Keratinocyte (primary cell): ENCODE results near the gene SDC3. TPM values are rescaled to one million over a fixed set of nuclear protein-coding genes. Genes with fewer than 3 reads are reported as not detected.

Experiments
- DNase-seq: peaks from one replicate; pipeline ENCODE4 v3.0.0-alpha.2; 2011; ENCODE audit warnings: low read depth, missing footprints, low spot score
- FAIRE-seq: peaks from 2 replicates; lab custom pipeline; 2011; peaks lifted over from hg19 to GRCh38; lab: Jason Lieb, UNC
- H2AFZ ChIP-seq: 2 replicates; pipeline ENCODE4 v1.6.0; 2012; ENCODE audit warnings: low read length, control low read depth, inconsistent platforms; ENCODE audit not compliant: control insufficient read depth
- H3K27ac ChIP-seq: 2 replicates; pipeline ENCODE4 v1.5.1; 2011; ENCODE audit warnings: low read length; ENCODE audit not compliant: control insufficient read depth, insufficient read depth
- H3K27me3 ChIP-seq: 3 replicates; pipeline ENCODE4 v1.6.0; 2011; ENCODE audit warnings: low read length; ENCODE audit not compliant: control insufficient read depth, insufficient read depth; ENCODE audit errors: extremely low read depth
- H3K36me3 ChIP-seq, 2 experiments: 2 replicates in 1 of 2; 3 replicates in 1 of 2; pipeline ENCODE4 v1.5.1; 2011; ENCODE audit warnings: low read length in 2 of 2, mild to moderate bottlenecking in 1 of 2; ENCODE audit not compliant: control insufficient read depth in 2 of 2, insufficient read depth in 2 of 2; ENCODE audit errors: extremely low read depth in 1 of 2
- H3K4me1 ChIP-seq: 3 replicates; pipeline ENCODE4 v1.5.1; 2011; ENCODE audit warnings: low read length; ENCODE audit not compliant: control insufficient read depth, insufficient read depth; ENCODE audit errors: extremely low read depth
- H3K4me2 ChIP-seq: 3 replicates; pipeline ENCODE4 v1.6.0; 2011; ENCODE audit warnings: low read depth, low read length; ENCODE audit not compliant: control insufficient read depth, insufficient read depth; ENCODE audit errors: extremely low read depth
- H3K4me3 ChIP-seq, 3 experiments: fragments of 200-600 bp in 1 of 3; sonication (generic) in 1 of 3; 2 replicates in 2 of 3; 3 replicates in 1 of 3; pipeline ENCODE4 v1.5.1; 2011 to 2016; ENCODE audit warnings: low read length in 3 of 3, mild to moderate bottlenecking in 3 of 3, control low read depth in 2 of 3, inconsistent platforms in 1 of 3, low read depth in 1 of 3, mixed read lengths in 1 of 3, mixed run types in 1 of 3, moderate library complexity in 1 of 3; ENCODE audit not compliant: control insufficient read depth in 2 of 3, insufficient read depth in 2 of 3; ENCODE audit errors: extremely low read depth in 1 of 3
- H3K79me2 ChIP-seq: 2 replicates; pipeline ENCODE4 v1.6.0; 2012; ENCODE audit warnings: low read length; ENCODE audit not compliant: control insufficient read depth, insufficient read depth
- H3K9ac ChIP-seq: 3 replicates; pipeline ENCODE4 v1.6.0; 2011; ENCODE audit warnings: low read length; ENCODE audit not compliant: control insufficient read depth, insufficient read depth; ENCODE audit errors: extremely low read depth
- H3K9me1 ChIP-seq: 3 replicates; pipeline ENCODE4 v1.6.0; 2011; ENCODE audit warnings: low read length; ENCODE audit not compliant: control insufficient read depth, insufficient read depth; ENCODE audit errors: extremely low read depth
- H3K9me3 ChIP-seq: 2 replicates; pipeline ENCODE4 v1.5.1; 2012; ENCODE audit warnings: low read depth, low read length; ENCODE audit not compliant: control insufficient read depth
- H4K20me1 ChIP-seq: 3 replicates; pipeline ENCODE4 v1.6.0; 2011; ENCODE audit warnings: low read length; ENCODE audit not compliant: control insufficient read depth, insufficient read depth; ENCODE audit errors: extremely low read depth
- EZH2 ChIP-seq: IDR thresholded peaks from one replicate; pipeline ENCODE4 v1.6.1; 2012; ENCODE audit warnings: inconsistent platforms, mild to moderate bottlenecking, low read length, moderate library complexity
- dilution Hi-C: fragments of 300-500 bp; cut with MboI; formaldehyde crosslinking; loops from one replicate; pipeline ENCODE4 v1.7.0; 2020; ENCODE audit warnings: low sequenced_read_pairs; ENCODE audit not compliant: extremely low pct_ligation_motif_present
- polyA plus RNA-seq, 5 experiments: library from polyadenylated mRNA; depleted of rRNA in 3 of 5; stranded (reverse) in 3 of 5; stranded (forward) in 1 of 5; unstranded in 1 of 5; fragments of >200 nt; gene quantifications; 1 replicate in 1 of 5; 2 replicates in 3 of 5; 3 replicates in 1 of 5; pipeline versions ENCODE4 v1.2.1 to v1.2.3, GENCODE V29; 2011 to 2012; ENCODE audit warnings: missing spikeins in 2 of 5, low read depth in 1 of 5, low replicate concordance in 1 of 5
- TF ChIP-seq, protein P1 (sequence below), 3 experiments: IDR thresholded peaks in 1 of 3; conservative IDR thresholded peaks in 1 of 3; optimal IDR thresholded peaks in 1 of 3; 2 replicates in 2 of 3; 3 replicates in 1 of 3; pipeline versions ENCODE3 to v1.5.1; 2011; ENCODE audit warnings: low read length in 3 of 3, mild to moderate bottlenecking in 3 of 3, moderate library complexity in 2 of 3, control low read depth in 1 of 3, inconsistent platforms in 1 of 3; ENCODE audit not compliant: insufficient read depth in 2 of 3; ENCODE audit errors: extremely low read depth in 1 of 3

The SDC3 gene
- polyA plus RNA-seq, 1 donor (not counting 4 experiments of a cell fraction or from before 2014, with no cell fraction given) = 8.8 TPM

- Histone ChIP-seq H3K9ac (no peak overlapping the region), H3K4me2 (peak overlapping the region; percentile 75)
These were observed 1.7 kb downstream of the SDC3 start for GRCh38 chr1:30906631-30907441.

DNA sequence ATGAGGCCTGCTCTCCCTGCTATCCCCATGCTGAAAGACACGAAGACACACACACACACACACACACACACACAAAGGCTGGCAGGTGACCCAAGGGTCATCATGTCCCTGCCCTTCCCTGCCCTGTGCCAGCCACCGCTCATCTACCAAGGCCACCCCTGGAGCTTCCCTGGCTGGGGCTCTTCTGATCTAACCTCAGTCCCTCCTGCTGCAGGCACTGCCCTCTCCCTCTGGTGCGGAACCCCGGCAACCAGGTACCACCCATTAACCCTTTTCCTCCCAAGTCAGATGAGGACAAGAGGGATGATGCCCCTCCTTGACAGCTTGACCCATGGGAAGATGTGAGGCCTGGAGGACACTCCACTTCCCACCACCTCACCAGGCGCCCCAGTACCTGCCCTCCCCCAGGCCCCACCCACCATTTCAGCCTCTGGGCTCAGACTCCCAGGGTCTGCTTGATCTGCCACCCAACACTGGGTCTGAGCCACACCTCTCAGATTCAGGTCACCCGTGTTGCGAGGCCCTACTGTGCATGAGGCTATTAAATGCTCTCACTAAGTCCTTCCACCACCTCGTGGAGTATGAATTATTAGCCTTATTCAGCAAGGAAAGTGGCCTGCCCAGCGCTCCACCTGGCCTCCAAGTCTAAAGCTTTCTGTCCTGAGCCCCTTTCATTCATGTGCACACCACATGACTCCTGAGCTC lies 2.5 kb downstream of the SDC3 start:
- dilution Hi-C loops = loop anchor here (25.0 kb wide), 1 partner anchor 94 kb away; no protein-coding TSS in a partner anchor
- H3K4me1 ChIP-seq = peaks cover 18% of the 10 kb centered on the region
- TF ChIP-seq, protein P1, sequence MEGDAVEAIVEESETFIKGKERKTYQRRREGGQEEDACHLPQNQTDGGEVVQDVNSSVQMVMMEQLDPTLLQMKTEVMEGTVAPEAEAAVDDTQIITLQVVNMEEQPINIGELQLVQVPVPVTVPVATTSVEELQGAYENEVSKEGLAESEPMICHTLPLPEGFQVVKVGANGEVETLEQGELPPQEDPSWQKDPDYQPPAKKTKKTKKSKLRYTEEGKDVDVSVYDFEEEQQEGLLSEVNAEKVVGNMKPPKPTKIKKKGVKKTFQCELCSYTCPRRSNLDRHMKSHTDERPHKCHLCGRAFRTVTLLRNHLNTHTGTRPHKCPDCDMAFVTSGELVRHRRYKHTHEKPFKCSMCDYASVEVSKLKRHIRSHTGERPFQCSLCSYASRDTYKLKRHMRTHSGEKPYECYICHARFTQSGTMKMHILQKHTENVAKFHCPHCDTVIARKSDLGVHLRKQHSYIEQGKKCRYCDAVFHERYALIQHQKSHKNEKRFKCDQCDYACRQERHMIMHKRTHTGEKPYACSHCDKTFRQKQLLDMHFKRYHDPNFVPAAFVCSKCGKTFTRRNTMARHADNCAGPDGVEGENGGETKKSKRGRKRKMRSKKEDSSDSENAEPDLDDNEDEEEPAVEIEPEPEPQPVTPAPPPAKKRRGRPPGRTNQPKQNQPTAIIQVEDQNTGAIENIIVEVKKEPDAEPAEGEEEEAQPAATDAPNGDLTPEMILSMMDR (optimal IDR thresholded peaks at IDR 0.05 in 1 of 3, IDR thresholded peaks at IDR 0.05 in 1 of 3, conservative IDR thresholded peaks at IDR 0.05 in 1 of 3; ENCODE audit: extremely low read depth in 1 of 3, insufficient read depth in 2 of 3, low read length in 3 of 3) = no peak
- no peak for TF ChIP-seq EZH2

More at GRCh38 chr1:30906631-30907441, 1.7 kb downstream of the SDC3 start:
- DNase-seq (no peak), FAIRE-seq (no peak)
- H3K9me1 ChIP-seq = no peaks in the 10 kb centered on the region
- peaks cover 4% of the 10 kb centered on the region for H3K79me2 ChIP-seq
- peaks cover 20% of the 10 kb centered on the region for H3K4me1 ChIP-seq
- H2AFZ ChIP-seq = no peak overlapping the region
- dilution Hi-C loops = loop anchor here (25.0 kb wide), 1 partner anchor 95 kb away; no protein-coding TSS in a partner anchor
- TF ChIP-seq, protein P1 (optimal IDR thresholded peaks at IDR 0.05 in 1 of 3, IDR thresholded peaks at IDR 0.05 in 1 of 3, conservative IDR thresholded peaks at IDR 0.05 in 1 of 3; ENCODE audit: extremely low read depth in 1 of 3, insufficient read depth in 2 of 3, low read length in 3 of 3) = no peak
- TF ChIP-seq EZH2 = no peak
- H3K27me3 ChIP-seq = peaks cover 6% of the 10 kb centered on the region
- H3K4me3 ChIP-seq = peak overlapping the region in 2 of 3 experiments; percentile 64 to 67
- H3K27ac ChIP-seq = no peak overlapping the region
- no peaks in the 10 kb centered on the region for H3K36me3 ChIP-seq
- peaks cover 7% of the 10 kb centered on the region for H4K20me1 ChIP-seq
- no peaks in the 10 kb centered on the region for H3K9me3 ChIP-seq

More for the DNA sequence above, 2.5 kb downstream of the SDC3 start:
- Histone ChIP-seq H3K4me2 (no peak overlapping the region), H2AFZ (no peak overlapping the region), H3K4me3 (no peak overlapping the region), H4K20me1 (peaks cover 7% of the 10 kb centered on the region), H3K9me1 (no peaks in the 10 kb centered on the region), H3K36me3 (no peaks in the 10 kb centered on the region), H3K9me3 (no peaks in the 10 kb centered on the region), H3K79me2 (peaks cover 4% of the 10 kb centered on the region), H3K27me3 (peaks cover 6% of the 10 kb centered on the region), H3K9ac (no peak overlapping the region), H3K27ac (no peak overlapping the region)
- FAIRE-seq (no peak), DNase-seq (no peak)
